ENCODE results near the gene ACSL4.

GRCh38 chrX:109760209-109760921 is 27.3 kb upstream of the ACSL4 start:
- TF ChIP-seq CTCF (IDR thresholded peaks at IDR 0.05) (no peak), TEAD4 (IDR thresholded peaks at IDR 0.05; ENCODE audit: borderline replicate concordance, insufficient read depth) (no peak), FOSL2 (IDR thresholded peaks at IDR 0.05; ENCODE audit: borderline replicate concordance, low read depth) (no peak), RAD21 (IDR thresholded peaks at IDR 0.05; ENCODE audit: low read length) (no peak), EP300 (IDR thresholded peaks at IDR 0.05; ENCODE audit: borderline replicate concordance in 1 of 2, low read depth in 1 of 2, low read length in 1 of 2) (no peak), POLR2AphosphoS5 (IDR thresholded peaks at IDR 0.05; ENCODE audit: low read depth, low read length) (no peak), MXI1 (IDR thresholded peaks at IDR 0.05; ENCODE audit: low read depth, low read length) (no peak), REST (IDR thresholded peaks at IDR 0.05; ENCODE audit: low read depth, low read length) (no peak), RXRA (IDR thresholded peaks at IDR 0.05; ENCODE audit: borderline replicate concordance, low read depth) (no peak), JUND (IDR thresholded peaks at IDR 0.05) (no peak), GABPA (IDR thresholded peaks at IDR 0.05; ENCODE audit: low read depth) (no peak), RFX5 (IDR thresholded peaks at IDR 0.05; ENCODE audit: low read length) (no peak)
- TF ChIP-seq, protein P1, sequence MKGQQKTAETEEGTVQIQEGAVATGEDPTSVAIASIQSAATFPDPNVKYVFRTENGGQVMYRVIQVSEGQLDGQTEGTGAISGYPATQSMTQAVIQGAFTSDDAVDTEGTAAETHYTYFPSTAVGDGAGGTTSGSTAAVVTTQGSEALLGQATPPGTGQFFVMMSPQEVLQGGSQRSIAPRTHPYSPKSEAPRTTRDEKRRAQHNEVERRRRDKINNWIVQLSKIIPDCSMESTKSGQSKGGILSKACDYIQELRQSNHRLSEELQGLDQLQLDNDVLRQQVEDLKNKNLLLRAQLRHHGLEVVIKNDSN (IDR thresholded peaks at IDR 0.05; ENCODE audit: borderline replicate concordance, low read depth), result no peak
- TF ChIP-seq, protein P2, sequence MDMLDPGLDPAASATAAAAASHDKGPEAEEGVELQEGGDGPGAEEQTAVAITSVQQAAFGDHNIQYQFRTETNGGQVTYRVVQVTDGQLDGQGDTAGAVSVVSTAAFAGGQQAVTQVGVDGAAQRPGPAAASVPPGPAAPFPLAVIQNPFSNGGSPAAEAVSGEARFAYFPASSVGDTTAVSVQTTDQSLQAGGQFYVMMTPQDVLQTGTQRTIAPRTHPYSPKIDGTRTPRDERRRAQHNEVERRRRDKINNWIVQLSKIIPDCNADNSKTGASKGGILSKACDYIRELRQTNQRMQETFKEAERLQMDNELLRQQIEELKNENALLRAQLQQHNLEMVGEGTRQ (IDR thresholded peaks at IDR 0.05; ENCODE audit: borderline replicate concordance, low read depth, low read length), result no peak

Data from SK-N-SH (cell line).